ENCODE measurements around the gene CUL7.
"Not testable (repeated sequence)": the region's sequence is repeated elsewhere in the genome, so short reads cannot be mapped to it uniquely, and the experiment has no call there.

Gene CUL7

DNA sequence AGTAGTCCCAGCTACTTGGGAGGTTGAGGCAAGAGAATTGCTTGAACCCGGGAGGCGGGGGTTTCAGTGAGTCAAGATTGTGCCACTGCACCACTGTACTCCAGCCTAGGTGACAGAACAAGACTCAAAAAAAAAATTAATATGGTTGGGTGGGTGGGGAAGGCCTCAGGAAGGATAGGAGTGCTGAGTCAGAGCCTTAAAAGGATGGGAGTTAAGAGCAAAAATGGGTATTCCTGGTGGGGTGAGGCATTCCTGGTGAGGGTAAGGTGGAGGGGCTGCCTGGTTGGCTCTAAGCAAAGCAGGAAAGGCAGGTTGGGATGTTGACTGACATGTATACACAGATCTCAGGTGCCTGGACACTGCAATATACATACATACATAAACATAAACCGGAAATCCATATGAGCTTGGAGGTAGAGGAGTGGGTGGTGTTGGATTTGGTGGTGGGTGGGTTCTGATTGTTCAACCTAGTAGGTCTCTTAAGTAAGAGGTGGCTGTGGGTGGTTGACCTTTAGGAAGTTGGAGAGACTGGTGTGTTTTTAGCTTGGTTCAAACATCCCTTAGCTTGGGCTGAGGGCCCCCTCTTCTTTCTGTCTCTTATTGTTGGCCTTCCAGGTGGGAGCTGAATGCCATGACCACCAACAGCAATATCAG, 33.5 kb downstream of the CUL7 start:
- FAIRE-seq (no peak), DNase-seq (ENCODE audit: insufficient read length, low spot score) (no peak)

DNA sequence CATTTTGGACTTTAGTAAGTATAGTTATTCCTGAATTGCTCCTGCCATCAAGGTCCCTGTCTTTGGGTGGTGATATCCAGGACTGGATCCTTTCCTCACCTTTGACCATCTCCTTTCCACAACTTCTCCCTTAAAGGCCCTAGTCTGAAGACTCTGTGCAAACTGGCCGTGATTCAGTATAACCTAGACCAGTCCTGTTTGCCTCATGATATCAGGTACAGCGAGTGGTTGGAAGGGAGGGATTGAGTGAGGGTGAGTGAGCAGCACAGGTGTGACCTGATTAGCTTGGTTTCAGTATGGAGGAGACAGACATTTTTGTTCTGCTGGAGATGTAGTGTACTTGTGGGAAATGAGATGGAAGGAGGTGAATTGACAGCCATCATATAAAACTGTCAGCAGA, 34.5 kb downstream of the CUL7 start:
- DNase-seq (ENCODE audit: insufficient read length, low spot score), result no peak
- FAIRE-seq, result no peak

DNA sequence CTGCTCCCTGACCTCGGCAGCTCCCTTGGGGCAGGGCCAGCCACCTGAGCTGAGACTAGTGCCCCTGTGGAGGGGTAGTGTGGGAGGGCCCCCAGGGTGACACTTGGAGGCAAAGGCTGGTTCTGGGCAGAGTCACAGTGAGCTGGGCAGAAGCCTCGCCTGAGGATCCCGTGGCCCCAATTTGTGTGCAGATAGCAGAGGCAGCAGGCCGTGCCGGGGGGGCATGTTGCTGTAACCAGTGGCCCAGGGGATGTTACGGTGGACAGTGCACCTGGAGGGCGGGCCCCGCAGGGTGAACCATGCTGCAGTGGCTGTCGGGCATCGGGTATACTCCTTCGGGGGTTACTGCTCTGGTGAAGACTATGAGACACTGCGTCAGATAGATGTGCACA, 36.7 kb downstream of the CUL7 start:
- FAIRE-seq, result no peak
- no peak for DNase-seq (ENCODE audit: insufficient read length, low spot score)

DNA sequence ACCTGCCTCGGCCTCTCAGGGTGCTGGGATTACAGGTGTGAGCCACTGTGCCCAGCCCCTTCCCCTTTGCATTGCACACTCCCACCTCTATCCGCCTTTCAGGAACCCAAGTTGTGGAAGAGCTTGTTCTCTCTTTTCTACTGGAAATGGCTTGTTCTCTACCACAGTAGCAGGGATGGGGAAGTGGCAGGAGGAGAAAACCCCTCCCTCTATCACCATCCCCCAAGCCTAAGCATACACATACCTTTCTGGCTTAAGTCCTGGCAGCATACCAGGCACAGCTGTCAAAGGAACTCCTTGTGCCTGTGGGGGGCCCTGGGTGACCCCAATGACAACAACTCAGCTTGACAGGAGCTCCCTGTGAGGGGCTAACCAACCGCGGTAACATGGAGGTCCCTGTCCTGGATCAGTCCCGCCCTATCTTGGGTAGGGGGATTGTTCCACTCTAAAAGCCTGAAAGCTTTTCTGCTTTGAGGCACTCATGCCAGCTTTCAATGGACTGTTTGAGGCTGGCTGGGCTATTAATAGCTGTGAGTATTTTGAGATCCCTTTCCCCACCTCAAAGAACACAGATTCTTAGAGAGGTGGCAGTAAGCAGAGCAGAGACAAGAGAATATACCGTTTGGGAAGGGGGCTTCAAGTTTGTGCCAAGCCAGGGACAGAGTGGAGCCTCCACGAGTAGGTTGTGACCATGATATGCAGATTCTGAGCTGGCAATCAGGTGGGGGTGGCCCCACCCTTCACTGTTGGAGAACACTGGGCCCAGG, 37.3 kb downstream of the CUL7 start:
- DNase-seq (ENCODE audit: insufficient read length, low spot score), result no peak
- FAIRE-seq, result no peak

DNA sequence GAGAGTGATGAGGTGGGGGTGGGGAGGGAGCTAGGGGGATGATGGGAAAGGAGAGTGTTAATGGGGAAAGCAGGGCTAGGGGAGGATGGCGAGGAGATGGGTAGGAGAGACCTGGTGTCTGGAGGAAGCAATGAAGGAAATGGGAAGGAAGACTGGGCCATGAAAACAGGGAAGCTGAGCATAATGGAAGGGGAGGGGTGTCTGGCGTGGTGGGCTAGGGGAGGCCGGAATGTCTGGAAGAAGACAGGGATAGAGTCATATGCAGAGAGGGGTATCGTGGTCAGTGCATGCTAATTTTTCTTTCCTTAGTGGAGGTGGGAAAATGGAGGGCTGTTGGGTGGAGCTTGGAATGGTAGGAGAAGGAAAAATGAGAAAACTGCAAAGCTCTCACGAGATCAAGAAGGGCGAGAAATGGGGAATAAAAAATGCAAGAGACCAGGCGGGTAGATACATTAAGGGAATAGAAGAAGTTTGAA, 39.2 kb downstream of the CUL7 start:
- DNase-seq (ENCODE audit: insufficient read length, low spot score), result no peak
- no peak for FAIRE-seq

DNA sequence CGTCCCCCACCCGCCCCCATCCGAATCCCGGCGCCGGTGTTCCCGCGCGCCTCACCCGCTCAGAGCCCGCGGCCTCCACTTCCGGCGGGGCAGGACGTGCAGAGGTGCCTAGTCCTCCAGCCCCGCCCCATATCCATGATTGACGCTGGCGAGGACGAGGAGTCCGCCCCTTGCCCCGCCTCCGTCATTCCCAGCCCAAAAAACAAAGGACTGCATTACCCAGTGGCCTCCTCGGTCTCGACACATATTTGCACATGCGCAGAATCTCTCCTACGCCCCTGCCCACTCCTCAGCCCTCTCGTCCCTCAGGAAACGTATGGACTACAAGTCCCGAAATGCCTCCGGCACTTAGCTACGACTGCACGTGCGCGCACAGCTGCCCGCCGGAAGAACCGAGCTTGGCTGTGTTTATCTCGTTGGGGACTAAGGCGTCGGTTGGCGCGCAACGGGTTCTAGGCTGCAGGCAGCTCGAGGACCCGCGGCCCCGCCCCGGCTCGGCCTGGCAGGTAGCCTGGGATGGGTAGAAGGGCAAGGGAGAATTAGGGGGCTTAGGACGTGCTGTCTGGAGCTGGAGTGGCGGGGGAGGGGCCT, 39.7 kb downstream of the CUL7 start, which contains the start of the genes KLHDC3 and MEA1:
Gene KLHDC3 (plus strand): TSS at position 407 of the 591 bp plus-strand sequence. CDS start 2,944 bp downstream, outside the sequence.
Gene MEA1 (minus strand): TSS at position 104 of the 591 bp plus-strand sequence. CDS start 133 bp downstream, outside the sequence.
- FAIRE-seq, result peak; percentile 98

DNA sequence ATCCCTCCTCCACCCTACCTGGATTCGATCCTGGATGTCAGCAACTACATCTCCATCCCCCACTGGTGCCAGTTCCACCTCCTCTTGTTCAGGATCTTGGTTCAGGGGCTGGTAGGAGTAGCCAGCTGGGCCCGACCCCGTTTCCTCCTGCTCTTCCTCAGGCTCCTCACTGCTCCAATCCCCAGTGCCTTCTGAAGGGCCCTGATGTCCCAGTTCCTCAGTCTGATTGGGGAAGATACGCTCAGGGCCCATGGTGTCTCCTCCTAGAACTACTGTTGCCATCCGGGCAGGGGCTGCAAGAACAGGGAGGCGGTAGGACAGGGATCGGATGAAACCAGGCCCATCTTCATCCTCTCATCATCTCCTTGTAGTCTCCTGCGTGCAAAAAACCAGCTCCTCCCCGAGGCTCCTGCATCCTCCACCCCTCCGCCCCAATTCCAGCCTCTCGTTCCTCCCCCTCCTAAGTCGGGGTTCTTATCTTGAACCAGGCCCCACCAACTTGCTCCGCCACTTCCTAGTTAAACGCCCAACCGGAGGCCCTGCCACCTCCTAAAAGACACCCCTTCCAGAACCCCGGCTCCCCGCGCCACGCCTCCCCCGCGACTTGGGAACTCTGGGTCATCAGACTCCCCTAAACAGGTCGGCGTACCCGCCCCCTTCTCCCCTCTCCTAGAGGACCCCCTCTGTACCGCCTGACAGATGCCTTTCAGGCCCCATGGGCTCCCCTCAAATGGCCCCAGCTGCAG, 40.4 kb downstream of the CUL7 start:
- DNase-seq (ENCODE audit: insufficient read length, low spot score), result no peak
- FAIRE-seq, result no peak

More for the DNA sequence above, 39.7 kb downstream of the CUL7 start, which contains the start of the genes KLHDC3 and MEA1:
- peak; percentile 96 for DNase-seq (ENCODE audit: insufficient read length, low spot score)

DNA sequence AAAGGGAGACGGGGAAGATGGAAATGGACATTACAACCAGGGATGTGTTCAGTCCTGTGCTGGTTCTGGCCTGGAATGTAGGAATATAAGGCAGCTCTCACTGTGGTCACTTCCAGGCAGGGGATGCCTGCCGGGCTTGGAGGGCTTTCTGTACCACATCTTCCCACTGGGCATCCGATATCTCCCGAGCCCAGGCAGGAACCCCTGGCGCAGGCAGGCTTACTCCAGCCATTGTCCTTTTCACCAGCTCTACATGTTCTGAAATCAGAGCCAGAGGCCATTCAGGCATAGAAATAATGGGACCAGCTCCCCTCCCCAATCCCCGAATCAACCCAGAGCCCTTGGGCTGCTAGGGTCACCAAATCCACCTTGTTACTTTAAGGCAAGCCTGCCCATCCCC, 41.3 kb downstream of the CUL7 start:
- DNase-seq (ENCODE audit: insufficient read length, low spot score), result no peak
- FAIRE-seq, result no peak

DNA sequence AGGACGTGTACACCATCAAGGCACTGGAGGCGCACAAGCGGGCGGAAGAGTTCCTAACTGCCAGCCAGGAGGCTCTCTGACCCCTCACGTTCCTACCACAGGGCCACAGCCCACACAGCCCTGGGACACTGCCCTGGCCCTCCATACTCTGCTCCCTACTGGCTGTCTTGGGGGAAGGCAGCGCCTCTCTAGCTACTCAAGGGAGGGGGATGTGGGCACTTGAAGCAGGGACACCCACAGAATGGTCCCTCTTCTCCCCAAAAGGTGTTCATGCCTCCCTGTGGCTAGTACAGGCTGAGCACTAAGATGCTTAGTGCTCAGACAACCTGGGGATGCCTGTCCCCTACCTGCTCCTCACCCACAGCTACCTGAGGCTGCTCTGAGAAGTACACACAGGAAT, 42.4 kb downstream of the CUL7 start:
- no peak for DNase-seq (ENCODE audit: insufficient read length, low spot score)
- no peak for FAIRE-seq

DNA sequence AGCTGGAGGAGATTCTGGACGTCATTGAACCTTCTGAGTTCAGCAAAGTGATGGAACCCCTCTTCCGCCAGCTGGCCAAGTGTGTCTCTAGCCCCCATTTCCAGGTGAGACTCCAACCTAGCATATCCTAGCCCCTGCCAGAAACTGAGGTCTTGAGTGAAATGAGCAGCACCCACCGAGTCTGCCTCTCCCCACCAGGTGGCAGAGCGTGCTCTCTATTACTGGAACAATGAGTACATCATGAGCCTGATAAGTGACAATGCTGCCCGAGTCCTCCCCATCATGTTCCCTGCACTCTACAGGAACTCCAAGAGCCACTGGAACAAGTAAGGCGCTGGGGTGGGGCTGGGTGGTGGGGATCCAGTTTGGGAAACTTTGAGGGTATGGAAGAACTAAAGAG, 44.5 kb downstream of the CUL7 start:
- FAIRE-seq, result no peak
- no peak for DNase-seq (ENCODE audit: insufficient read length, low spot score)

DNA sequence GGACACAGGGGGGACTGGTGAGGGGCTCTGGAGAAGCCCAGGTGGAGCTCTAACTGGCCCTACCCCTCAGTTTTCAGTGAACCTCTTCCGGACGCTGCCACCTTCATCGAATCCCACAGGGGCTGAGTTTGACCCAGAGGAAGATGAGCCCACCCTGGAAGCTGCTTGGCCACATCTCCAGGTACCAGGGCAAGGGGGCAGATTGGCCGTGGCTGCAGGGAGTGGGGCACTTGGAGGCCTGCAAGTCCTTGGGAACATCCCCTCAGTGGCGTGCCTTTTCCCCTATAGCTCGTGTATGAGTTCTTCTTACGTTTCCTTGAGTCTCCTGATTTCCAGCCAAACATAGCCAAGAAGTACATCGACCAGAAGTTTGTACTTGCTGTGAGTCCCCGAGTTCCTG, 46.5 kb downstream of the CUL7 start:
- DNase-seq (ENCODE audit: insufficient read length, low spot score), result no peak
- no peak for FAIRE-seq

DNA sequence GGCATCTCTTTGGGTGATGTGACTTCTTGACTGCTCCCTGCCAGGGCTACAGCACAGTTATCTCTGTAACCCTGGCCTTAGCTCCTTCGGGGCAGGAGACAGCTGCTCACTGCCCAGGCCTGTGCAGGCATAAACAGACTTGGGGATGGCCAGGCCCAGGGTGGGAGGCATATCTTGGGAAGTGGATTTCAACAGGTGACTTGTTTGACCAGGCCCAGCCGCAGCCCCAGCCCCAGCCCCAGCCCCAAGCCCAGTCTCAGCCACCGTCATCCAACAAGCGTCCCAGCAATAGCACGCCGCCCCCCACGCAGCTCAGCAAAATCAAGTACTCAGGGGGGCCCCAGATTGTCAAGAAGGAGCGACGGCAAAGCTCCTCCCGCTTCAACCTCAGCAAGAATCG, 47.4 kb downstream of the CUL7 start:
- FAIRE-seq (no peak), DNase-seq (ENCODE audit: insufficient read length, low spot score) (no peak)

DNA sequence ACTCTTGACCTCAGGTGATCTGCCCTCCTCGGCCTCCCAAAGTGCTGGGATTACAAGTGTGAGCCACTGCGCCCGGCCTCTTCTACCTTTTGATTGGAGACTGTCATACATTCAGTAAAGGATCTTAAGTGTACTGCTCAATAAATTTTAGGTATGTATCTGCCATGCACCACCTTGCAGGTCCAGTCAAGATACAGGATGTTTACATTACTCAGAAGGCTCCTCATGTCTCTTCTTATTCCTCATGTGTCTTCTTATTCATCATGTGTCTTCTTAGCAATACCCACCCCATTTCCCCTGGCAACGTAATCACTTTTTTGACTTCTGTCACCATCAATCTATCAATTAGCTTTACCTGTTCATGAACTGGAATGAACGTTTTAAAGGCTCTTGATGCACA, 47.8 kb downstream of the CUL7 start:
- no peak for FAIRE-seq
- DNase-seq (ENCODE audit: insufficient read length, low spot score), result no peak

DNA sequence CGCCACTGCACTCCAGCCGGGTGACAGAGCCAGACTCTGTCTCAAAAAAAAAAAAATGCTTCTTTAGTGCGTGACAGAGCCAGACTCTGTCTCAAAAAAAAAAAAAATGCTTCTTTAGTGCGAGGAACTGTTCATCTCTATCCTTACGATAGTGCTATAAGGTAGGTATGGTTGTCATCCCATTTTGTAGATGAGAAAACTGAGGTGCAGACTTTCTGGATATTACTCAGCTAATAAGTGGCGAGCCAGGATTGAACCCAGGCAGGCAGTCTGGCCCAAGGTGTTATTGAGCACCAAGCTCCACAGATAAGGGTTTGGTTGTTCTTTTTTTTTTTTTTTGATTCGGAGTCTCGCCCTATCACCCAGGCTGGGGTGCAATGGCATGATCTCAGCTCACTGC, 51.8 kb downstream of the CUL7 start:
- DNase-seq (ENCODE audit: insufficient read length, low spot score) (no peak), FAIRE-seq (no peak)

DNA sequence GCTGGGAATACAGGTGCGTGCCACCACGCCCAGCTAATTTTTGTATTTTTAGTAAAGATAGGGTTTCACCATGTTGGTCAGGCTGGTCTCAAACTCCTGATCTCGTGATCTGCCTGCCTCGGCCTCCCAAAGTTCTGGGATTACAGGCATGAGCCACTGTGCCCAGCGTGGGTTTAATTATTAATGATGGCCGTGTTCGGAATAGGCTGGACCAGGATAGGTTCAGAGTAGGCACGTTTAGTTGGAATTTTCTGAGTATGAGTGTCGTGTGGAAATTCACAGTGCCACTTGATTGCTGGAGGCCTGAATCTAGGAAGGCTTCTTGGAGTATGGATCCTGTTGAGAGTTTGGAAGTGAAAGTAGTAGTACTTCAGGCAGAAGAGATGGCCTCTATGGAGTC, 55.4 kb downstream of the CUL7 start:
- not testable (repeated sequence) for FAIRE-seq; DNase-seq (ENCODE audit: insufficient read length, low spot score)

DNA sequence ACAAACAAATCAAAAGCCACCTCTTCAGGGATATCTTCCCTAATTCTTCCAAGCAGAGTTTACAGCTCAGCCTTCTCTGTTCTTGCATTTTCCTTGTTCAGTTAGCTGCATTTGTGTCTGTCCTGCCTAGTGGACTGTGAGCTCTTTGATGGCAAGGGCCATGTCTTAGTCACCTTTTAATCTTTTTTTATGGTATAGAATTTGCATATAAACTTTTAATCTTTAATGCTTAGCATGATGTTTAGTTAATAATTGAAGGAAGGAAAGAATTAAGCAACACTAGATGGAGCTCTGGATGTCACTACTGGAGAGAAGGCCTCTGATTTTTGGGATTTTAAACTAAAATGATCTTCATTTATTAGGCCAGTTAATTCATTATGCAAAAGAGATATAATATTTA, 57.1 kb downstream of the CUL7 start:
- FAIRE-seq, result no peak

DNA sequence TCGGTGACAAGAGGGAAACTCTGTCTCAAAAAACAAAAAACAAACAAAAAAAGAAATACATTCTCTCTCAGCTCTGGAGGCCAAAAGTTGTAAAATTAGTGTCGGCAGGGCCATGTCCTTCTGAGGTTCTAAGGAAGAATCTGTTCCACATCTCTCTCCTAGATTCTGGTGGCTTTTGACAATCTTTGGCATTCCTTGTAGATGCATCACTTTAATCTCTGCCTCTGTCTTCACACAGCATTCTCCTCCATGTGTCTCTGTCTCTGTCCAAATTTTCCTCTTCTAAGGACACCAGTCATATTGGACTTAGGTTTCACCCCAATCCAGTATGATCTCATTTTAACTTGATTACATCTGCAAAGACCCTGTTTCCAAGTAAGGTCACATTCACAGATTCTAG, 60.2 kb downstream of the CUL7 start:
- FAIRE-seq (no peak), DNase-seq (ENCODE audit: insufficient read length, low spot score) (no peak)

More for the DNA sequence above, 57.1 kb downstream of the CUL7 start:
- DNase-seq (ENCODE audit: insufficient read length, low spot score), result no peak

DNA sequence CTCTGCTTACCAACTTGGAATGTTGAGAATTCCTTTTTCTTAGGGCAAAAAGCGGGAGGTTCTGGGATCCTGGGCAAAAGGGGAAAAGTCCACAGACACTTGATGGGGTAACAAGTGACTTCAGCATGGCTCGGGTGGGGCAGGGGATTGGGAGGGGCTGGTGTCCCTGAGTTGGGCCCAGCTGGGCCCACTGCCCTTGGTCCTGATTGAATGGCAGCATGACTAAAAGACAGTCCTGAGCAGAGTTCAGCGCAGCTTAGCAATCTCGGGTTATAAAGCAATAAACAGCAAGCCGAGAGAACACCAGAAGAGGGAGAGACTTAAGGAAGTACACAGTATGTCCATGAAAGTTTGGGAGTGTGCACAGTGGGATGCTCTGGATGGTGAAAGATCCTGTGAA, 63.7 kb downstream of the CUL7 start:
- no peak for DNase-seq (ENCODE audit: insufficient read length, low spot score)
- no peak for FAIRE-seq

DNA sequence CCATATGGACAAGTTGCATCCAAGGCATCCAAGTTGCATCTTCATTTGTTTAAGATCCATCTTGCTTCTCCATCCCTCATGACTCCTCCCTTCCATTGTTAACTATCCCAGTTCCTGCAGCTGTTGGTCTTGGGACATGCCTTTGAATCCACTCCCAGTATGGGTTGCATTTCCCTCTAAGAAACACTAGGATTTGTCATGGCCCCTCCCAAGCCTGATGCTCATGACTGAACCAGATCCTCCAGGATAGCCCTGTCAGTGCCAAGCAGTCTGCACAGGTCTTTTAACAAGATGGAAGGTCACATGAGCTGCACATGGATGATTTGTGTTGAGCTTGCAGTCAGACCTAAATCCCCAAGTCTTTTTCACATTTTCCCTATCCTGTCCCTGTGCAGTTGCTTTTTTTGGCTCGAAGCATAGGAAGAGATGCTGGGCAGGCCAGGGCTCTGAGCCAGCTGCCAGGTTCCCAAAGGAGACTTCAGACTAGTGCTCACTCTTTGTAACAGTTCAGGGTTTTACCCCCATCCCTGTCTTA, 65.1 kb downstream of the CUL7 start:
- no peak for FAIRE-seq
- DNase-seq (ENCODE audit: insufficient read length, low spot score), result no peak
